Measurements from ENCODE around the gene CLCN4.

Gene CLCN4

GRCh38 chrX:10166248-10166716, 9.5 kb downstream of the CLCN4 start:
- DNase-seq (ENCODE audit: low read depth, low spot score) = no peak

GRCh38 chrX:10166731-10167151, 10.0 kb downstream of the CLCN4 start:
- DNase-seq (ENCODE audit: low read depth, low spot score) = no peak

- DNase-seq (ENCODE audit: low read depth, low spot score) = no peak
Observed at GRCh38 chrX:10167573-10167972, 10.8 kb downstream of the CLCN4 start.

GRCh38 chrX:10168226-10168625, 11.5 kb downstream of the CLCN4 start:
- no peak for DNase-seq (ENCODE audit: low read depth, low spot score)

GRCh38 chrX:10169175-10169574, 12.4 kb downstream of the CLCN4 start:
- no peak for DNase-seq (ENCODE audit: low read depth, low spot score)

GRCh38 chrX:10171249-10171648, 14.5 kb downstream of the CLCN4 start:
- DNase-seq (ENCODE audit: low read depth, low spot score) = no peak

GRCh38 chrX:10172877-10173276, 16.1 kb downstream of the CLCN4 start:
- DNase-seq (ENCODE audit: low read depth, low spot score) = no peak

- peak; percentile 86 for DNase-seq (ENCODE audit: low read depth, low spot score)
Observed at GRCh38 chrX:10173331-10173900, 16.6 kb downstream of the CLCN4 start.

- DNase-seq (ENCODE audit: low read depth, low spot score) = no peak
Observed at GRCh38 chrX:10174051-10174450, 17.3 kb downstream of the CLCN4 start.

GRCh38 chrX:10174810-10175209, 18.0 kb downstream of the CLCN4 start:
- no peak for DNase-seq (ENCODE audit: low read depth, low spot score)

GRCh38 chrX:10175319-10175871, 18.6 kb downstream of the CLCN4 start:
- DNase-seq (ENCODE audit: low read depth, low spot score) = peak; percentile 12

- no peak for DNase-seq (ENCODE audit: low read depth, low spot score)
Observed at GRCh38 chrX:10176121-10177003, 19.6 kb downstream of the CLCN4 start.

- no peak for DNase-seq (ENCODE audit: low read depth, low spot score)
Observed at GRCh38 chrX:10177004-10177396, 20.2 kb downstream of the CLCN4 start.

GRCh38 chrX:10177601-10178000, 20.8 kb downstream of the CLCN4 start:
- peak; percentile 7 for DNase-seq (ENCODE audit: low read depth, low spot score)

GRCh38 chrX:10178866-10179463, 22.2 kb downstream of the CLCN4 start:
- no peak for DNase-seq (ENCODE audit: low read depth, low spot score)

GRCh38 chrX:10183760-10184159, 27.0 kb downstream of the CLCN4 start:
- DNase-seq (ENCODE audit: low read depth, low spot score) = no peak

GRCh38 chrX:10184411-10184810, 27.6 kb downstream of the CLCN4 start:
- DNase-seq (ENCODE audit: low read depth, low spot score) = no peak

- DNase-seq (ENCODE audit: low read depth, low spot score) = no peak
Observed at GRCh38 chrX:10186355-10186754, 29.6 kb downstream of the CLCN4 start.

- DNase-seq (ENCODE audit: low read depth, low spot score) = no peak
Observed at GRCh38 chrX:10187421-10187820, 30.6 kb downstream of the CLCN4 start.

GRCh38 chrX:10189317-10190268, 32.8 kb downstream of the CLCN4 start:
- DNase-seq (ENCODE audit: low read depth, low spot score) = peak; percentile 32

GRCh38 chrX:10190367-10190766, 33.6 kb downstream of the CLCN4 start:
- DNase-seq (ENCODE audit: low read depth, low spot score) = peak; percentile 20

Data from brain pericyte (primary cell).